ENCODE data around the gene MEN1. TPM values are rescaled to one million over a fixed set of nuclear protein-coding genes. Genes with fewer than 3 reads are reported as not detected.

Gene MEN1
- total RNA-seq, 2 donors from 2014 or later: 25.8 to 27.0 TPM

DNA sequence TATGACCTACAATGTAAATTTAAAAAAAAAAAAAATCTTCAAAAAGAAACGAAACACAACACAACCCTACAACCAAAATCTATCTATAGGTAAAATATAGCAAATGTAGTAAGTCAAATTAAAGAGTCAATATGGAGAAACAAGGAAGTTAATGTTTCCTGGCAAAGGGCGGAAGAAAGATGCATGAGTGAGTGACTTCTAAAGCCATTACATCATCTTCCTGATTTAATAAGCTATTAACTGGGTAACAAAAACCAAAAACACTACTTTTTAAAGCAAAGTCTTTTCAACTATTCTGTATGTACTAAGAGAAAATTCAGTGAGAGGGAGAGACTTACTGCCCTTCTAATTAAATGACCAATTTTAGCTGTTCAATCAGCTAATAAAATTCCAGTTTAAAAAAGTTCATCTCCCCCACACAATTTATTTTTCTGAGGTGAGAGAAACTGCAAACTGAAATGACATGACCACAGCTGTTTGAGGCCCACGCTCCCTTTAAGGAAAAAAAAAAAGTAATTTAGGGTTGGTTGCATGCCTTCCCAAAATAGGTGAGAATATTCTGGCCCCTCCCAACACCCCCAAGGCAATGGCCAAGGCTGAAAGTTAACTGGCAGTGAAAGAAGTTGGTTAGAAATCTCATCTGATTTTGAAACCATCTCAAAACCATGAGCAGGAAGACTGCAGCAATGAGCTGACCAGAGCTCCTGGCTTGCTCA lies 37.9 kb downstream of the MEN1 start:
- no peaks in the 10 kb centered on the region for H3K9me3 ChIP-seq (ENCODE audit: control insufficient read depth, low read length, poor library complexity, severe bottlenecking)
- ATAC-seq (no peak), DNase-seq (no peak)
- H3K27me3 Mint-ChIP-seq: no peaks in the 10 kb centered on the region
- H3K36me3 Mint-ChIP-seq (ENCODE audit: low read depth): peaks cover 20% of the 10 kb centered on the region
- H3K4me3 Mint-ChIP-seq: no peak overlapping the region
- H3K27ac Mint-ChIP-seq: peak overlapping the region; percentile 91
- H3K4me1 Mint-ChIP-seq: peaks cover 64% of the 10 kb centered on the region

DNA sequence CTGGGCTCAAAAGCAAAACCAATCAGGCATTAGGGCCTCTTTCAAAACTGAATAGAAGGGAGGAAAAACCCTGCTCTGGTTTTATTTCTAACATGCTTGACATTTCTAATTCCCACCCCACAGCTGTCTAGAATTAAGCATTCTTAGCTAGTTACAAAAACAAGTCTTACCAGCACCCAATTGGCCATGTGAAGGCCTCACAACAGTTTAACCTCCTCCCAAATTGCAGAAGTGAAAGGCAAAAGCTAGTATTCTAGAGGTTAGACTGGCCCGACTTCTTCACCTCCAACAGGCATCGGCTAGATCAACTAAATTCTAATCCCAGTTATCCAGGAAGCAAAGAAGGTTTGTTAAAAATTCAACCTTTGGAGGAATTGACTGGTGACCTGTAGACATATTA lies 38.5 kb downstream of the MEN1 start:
- peaks cover 15% of the 10 kb centered on the region for H3K36me3 Mint-ChIP-seq (ENCODE audit: low read depth)
- peak overlapping the region; percentile 91 for H3K27ac Mint-ChIP-seq
- no peaks in the 10 kb centered on the region for H3K27me3 Mint-ChIP-seq
- DNase-seq (no peak), ATAC-seq (no peak)
- peaks cover 59% of the 10 kb centered on the region for H3K4me1 Mint-ChIP-seq
- H3K9me3 ChIP-seq (ENCODE audit: control insufficient read depth, low read length, poor library complexity, severe bottlenecking): no peaks in the 10 kb centered on the region
- H3K4me3 Mint-ChIP-seq: peak overlapping the region; percentile 34

DNA sequence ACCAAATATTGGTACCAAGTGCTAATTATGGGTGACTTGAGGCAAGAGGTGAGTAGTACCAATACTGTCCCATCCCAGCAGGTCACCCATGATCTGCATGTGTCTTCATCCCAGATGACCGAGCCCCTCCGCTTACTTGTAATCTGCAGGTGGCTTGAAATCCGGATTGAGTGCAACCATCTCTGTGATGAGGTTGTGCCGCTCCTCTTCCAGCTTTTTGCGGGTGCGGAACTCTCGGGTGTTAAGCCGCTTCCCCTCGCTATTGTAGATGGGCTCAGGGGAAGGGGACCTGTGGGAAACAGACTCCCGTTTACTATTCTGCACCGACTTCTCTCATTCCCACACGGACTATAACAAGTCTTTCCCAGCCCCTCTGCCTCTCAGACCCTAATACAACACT lies 40.2 kb downstream of the MEN1 start:
- no peaks in the 10 kb centered on the region for H3K27me3 Mint-ChIP-seq
- peak overlapping the region; percentile 91 for H3K27ac Mint-ChIP-seq
- H3K4me1 Mint-ChIP-seq: peaks cover 53% of the 10 kb centered on the region
- peaks cover 18% of the 10 kb centered on the region for H3K36me3 Mint-ChIP-seq (ENCODE audit: low read depth)
- no peak for ATAC-seq
- no peaks in the 10 kb centered on the region for H3K9me3 ChIP-seq (ENCODE audit: control insufficient read depth, low read length, poor library complexity, severe bottlenecking)
- H3K4me3 Mint-ChIP-seq: peak overlapping the region; percentile 36
- DNase-seq: no peak

DNA sequence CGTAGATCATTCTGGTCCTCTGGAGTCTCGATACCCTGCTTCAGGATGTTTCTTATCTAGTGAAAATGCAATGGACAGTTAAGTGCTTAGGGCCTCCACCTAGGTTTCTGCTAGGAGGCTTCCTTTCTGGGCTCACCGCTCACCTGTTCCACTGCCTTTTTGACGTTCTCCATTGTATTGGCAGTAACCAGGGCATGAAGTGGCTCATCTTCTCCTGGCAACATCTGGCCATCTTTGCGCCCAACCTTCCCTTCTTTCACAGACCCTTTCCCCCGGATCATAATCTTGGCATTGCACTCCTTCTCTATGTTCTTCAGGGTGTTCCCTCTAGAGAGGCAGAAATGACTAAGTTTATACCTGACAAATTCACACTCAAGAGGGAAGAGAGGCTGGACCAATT lies 41.1 kb downstream of the MEN1 start:
- H3K27me3 Mint-ChIP-seq: no peaks in the 10 kb centered on the region
- ATAC-seq: no peak
- no peaks in the 10 kb centered on the region for H3K9me3 ChIP-seq (ENCODE audit: control insufficient read depth, low read length, poor library complexity, severe bottlenecking)
- H3K4me1 Mint-ChIP-seq: peaks cover 55% of the 10 kb centered on the region
- H3K36me3 Mint-ChIP-seq (ENCODE audit: low read depth): peaks cover 25% of the 10 kb centered on the region
- DNase-seq: no peak
- H3K4me3 Mint-ChIP-seq: peak overlapping the region; percentile 89
- peak overlapping the region; percentile 91 for H3K27ac Mint-ChIP-seq

DNA sequence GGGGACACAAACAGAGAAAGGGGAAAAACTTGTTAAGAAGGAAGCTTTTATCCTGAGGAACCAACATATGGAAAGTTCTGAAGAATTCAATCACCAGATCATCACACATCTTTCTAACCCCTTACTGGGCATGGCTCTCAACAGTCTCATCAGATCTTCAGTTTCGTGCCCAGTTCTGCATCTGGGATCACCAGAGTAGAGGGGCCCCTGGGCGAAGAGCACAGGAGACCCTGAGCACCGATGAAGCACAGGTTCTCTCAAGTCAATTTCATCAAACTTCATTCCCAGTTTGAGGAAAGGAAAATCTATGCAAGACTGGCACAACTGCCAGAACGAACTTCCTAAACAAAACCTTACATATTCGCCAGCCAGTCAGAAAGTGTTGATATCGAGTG lies 42.1 kb downstream of the MEN1 start:
- ATAC-seq: no peak
- DNase-seq: no peak
- H3K4me1 Mint-ChIP-seq: peaks cover 60% of the 10 kb centered on the region
- no peaks in the 10 kb centered on the region for H3K9me3 ChIP-seq (ENCODE audit: control insufficient read depth, low read length, poor library complexity, severe bottlenecking)
- no peaks in the 10 kb centered on the region for H3K27me3 Mint-ChIP-seq
- H3K36me3 Mint-ChIP-seq (ENCODE audit: low read depth): peaks cover 24% of the 10 kb centered on the region
- H3K27ac Mint-ChIP-seq: peak overlapping the region; percentile 91
- peak overlapping the region; percentile 95 for H3K4me3 Mint-ChIP-seq

DNA sequence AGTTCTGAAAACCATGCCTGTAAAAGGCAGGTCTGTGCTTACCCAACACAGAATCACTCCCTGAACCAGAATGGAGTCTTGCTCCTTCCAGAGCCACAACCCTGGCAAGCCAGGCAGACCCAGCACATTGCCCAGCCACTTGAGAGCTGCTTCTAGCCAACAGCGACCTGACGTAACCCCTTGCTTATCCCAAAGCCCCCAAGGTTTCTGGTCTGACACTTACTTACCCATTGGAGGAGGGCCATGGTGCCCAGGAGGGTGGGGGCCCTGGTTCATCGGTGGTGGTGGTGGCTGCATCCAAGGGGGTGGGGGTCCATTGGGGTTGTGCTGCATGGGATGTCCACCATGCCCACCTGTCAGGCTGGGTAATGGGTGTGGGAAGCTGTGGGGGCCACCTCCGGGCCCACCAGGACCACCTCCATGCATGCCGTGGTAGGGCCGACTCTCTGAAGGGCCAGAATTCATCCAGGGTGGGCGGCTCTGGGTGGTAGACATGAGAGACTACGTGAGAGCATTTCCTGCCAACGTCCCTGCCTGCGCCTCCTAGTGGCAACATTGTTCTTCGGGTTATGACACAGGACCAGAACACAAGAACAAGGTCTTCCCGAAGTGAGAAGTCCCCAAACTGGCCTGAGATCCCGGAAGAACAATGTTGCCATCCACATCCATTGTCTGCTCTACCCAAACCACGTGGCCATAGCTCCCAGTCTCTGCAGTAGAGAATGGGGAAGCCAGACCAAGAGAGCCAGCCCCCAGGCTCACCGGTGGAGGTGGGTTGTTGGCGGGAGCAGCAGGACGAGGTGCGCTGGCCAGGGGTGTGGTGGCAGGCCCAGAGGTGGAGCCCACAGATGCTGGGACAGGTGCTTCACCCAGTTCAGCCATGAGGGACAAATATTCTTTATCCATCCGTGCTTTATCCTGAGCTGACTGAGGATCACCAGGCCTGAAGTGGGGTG lies 42.7 kb downstream of the MEN1 start:
- H3K36me3 Mint-ChIP-seq (ENCODE audit: low read depth): peaks cover 26% of the 10 kb centered on the region

DNA sequence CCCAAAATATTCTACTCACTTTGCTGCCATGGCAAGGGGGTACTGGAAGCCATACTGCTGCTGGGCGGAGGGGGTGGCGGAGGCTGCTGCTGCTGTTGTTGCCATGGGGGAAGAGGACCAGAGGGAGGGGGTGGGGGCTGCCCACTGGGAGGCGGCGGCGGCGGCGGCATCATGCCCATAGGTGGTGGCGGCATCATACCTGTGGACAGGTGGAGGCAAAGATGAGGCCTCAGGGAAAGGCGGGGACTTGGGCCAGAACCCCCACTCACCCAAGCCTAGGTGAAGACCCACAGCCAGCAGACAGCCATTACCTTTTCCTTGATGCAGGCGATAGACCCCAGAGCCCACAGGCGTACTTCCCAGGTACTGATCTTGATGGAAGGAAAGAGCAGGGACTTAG lies 43.5 kb downstream of the MEN1 start:
- Mint-ChIP-seq H3K27ac (peak overlapping the region; percentile 91), H3K36me3 (ENCODE audit: low read depth) (peaks cover 28% of the 10 kb centered on the region), H3K4me1 (peaks cover 67% of the 10 kb centered on the region), H3K4me3 (peak overlapping the region; percentile 95), H3K27me3 (no peaks in the 10 kb centered on the region)
- H3K9me3 ChIP-seq (ENCODE audit: control insufficient read depth, low read length, poor library complexity, severe bottlenecking): no peaks in the 10 kb centered on the region
- ATAC-seq (no peak), DNase-seq (no peak)

More for the DNA sequence above, 42.7 kb downstream of the MEN1 start:
- Mint-ChIP-seq H3K27ac (peak overlapping the region; percentile 91), H3K4me1 (peaks cover 64% of the 10 kb centered on the region), H3K27me3 (no peaks in the 10 kb centered on the region), H3K4me3 (peak overlapping the region; percentile 95)
- peak; percentile 34 for ATAC-seq
- no peaks in the 10 kb centered on the region for H3K9me3 ChIP-seq (ENCODE audit: control insufficient read depth, low read length, poor library complexity, severe bottlenecking)
- peak; percentile 57 to 79 (median 66) for DNase-seq

DNA sequence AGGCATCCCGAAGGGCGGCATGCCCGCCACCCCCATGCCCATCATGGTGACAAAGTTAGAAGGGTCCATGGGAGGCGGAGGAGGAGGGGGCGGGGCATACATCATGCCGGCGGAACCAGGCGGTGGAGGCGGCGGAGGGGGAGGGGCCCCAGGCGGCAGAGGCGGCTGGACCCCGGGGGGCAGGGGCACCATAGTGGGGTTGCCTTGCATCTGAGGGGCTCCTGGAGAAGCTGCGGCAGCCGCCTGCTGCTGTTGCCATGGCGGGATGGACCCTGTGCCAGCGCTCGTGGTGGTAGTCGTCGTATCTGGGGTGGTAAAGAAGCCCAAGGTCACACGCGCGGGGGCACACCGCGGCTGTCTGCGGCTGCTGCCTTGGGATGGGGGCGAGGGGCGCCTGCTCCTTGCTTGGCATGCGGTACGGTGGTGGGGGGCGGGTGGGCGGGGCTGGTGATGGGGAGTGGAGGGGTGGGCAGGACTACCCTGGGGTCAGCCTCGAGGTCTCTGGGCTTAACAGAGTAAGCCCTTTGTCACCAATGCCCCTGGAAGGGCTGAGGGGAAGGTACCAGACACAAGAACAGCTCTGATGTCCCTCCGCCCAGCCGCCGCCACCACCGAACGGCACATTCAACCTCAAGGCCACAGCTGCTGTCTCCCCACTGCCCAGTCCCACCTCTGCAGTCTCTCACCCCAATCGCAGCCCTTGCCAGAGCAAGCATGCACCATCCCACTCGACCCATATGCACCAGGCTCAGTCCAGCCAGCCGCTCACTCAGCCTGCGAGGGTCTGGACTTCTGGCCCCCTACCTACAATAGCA lies 44.3 kb downstream of the MEN1 start:
- Mint-ChIP-seq H3K4me1 (peaks cover 68% of the 10 kb centered on the region), H3K4me3 (peak overlapping the region; percentile 95), H3K27ac (peak overlapping the region; percentile 95), H3K36me3 (ENCODE audit: low read depth) (peaks cover 28% of the 10 kb centered on the region), H3K27me3 (no peaks in the 10 kb centered on the region)
- DNase-seq: peak in 1 of 3 donors; percentile 4
- no peak for ATAC-seq
- no peaks in the 10 kb centered on the region for H3K9me3 ChIP-seq (ENCODE audit: control insufficient read depth, low read length, poor library complexity, severe bottlenecking)

DNA sequence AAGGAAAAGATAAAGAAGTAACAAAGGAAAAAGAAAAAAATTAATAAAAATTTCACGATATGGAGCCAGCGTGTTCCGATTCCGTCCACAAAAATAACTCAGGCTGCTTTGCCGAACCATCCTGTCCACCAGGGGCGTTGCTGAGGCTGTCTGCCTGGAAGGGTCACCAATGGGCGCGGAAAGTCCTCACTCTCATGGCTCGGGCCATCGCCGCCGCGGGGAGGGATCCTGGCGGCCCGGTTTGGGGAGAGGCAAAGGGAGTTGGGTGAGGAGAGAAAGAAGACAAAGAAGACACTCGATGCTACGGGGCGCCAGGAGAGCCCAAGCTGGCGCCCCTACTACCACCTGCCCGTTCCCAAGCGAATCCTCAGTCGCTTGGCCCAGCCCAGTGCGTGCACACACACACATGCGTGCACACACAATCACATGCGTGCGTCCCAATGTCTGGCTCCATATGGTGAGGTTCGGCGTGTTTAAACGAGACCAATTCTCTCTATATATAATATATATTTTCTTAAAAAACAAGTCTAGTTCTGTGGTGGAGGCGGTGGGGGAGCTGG lies 45.0 kb downstream of the MEN1 start:
- no peaks in the 10 kb centered on the region for H3K9me3 ChIP-seq (ENCODE audit: control insufficient read depth, low read length, poor library complexity, severe bottlenecking)
- peaks cover 27% of the 10 kb centered on the region for H3K36me3 Mint-ChIP-seq (ENCODE audit: low read depth)
- H3K4me3 Mint-ChIP-seq: peak overlapping the region; percentile 95
- peak overlapping the region; percentile 95 for H3K27ac Mint-ChIP-seq
- H3K27me3 Mint-ChIP-seq: no peaks in the 10 kb centered on the region
- ATAC-seq (no peak), DNase-seq (peak in 1 of 3 donors; percentile 6)
- H3K4me1 Mint-ChIP-seq: peaks cover 71% of the 10 kb centered on the region

DNA sequence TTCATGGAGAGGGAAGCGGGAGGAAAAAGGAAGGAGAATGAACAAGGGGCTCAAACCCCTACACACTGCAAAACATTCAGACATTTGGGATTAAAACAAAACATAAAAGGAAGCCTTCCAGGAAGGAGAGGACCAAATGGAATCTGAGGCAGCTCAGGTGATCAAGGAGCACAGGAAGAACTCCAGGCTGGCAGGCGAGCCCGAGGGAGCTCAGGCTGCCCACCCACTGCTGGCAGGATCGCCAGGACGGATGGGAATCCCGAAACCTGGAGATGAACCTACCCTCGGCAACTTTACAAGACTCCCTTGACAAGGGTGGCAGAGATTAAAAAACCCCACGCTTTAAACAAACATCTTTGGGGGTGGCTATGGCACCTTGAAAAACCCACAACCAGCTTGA lies 45.6 kb downstream of the MEN1 start:
- H3K4me3 Mint-ChIP-seq: peak overlapping the region; percentile 95
- peaks cover 25% of the 10 kb centered on the region for H3K36me3 Mint-ChIP-seq (ENCODE audit: low read depth)
- peaks cover 72% of the 10 kb centered on the region for H3K4me1 Mint-ChIP-seq
- H3K9me3 ChIP-seq (ENCODE audit: control insufficient read depth, low read length, poor library complexity, severe bottlenecking): no peaks in the 10 kb centered on the region
- peak overlapping the region; percentile 95 for H3K27ac Mint-ChIP-seq
- no peak for DNase-seq
- no peaks in the 10 kb centered on the region for H3K27me3 Mint-ChIP-seq
- ATAC-seq: no peak

DNA sequence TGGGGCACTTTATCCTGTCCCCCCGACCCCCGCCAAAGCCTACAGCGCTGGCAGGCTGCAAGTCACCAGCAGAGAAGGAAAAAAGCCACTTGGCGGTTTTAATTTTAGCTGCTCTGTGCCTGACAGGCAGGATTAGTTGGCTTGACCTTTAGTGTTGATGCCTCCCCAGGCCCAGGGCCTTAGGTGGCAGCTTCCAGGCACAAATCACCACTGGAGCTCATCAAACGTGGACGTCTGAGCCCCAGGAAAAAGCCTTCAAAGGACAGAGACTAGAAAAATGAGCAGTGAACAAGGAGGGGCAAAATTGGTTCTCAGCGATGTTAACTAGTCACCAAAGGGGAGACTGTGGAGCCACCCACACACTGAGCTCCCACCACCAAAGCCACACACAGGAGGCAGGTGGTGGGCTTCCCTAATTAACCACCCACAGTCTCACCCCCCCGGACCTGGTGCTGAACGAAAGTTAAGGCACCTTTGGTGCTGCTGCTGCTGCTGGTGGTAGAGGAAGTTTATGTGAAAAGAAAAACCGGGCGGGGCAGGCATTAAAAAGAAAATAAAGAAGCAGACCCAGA lies 46.2 kb downstream of the MEN1 start:
- peak overlapping the region; percentile 95 for H3K4me3 Mint-ChIP-seq
- H3K36me3 Mint-ChIP-seq (ENCODE audit: low read depth): peaks cover 21% of the 10 kb centered on the region
- H3K4me1 Mint-ChIP-seq: peaks cover 71% of the 10 kb centered on the region
- DNase-seq (peak in 1 of 3 donors; percentile 46), ATAC-seq (peak; percentile 35)
- no peaks in the 10 kb centered on the region for H3K9me3 ChIP-seq (ENCODE audit: control insufficient read depth, low read length, poor library complexity, severe bottlenecking)
- no peaks in the 10 kb centered on the region for H3K27me3 Mint-ChIP-seq
- H3K27ac Mint-ChIP-seq: peak overlapping the region; percentile 95

DNA sequence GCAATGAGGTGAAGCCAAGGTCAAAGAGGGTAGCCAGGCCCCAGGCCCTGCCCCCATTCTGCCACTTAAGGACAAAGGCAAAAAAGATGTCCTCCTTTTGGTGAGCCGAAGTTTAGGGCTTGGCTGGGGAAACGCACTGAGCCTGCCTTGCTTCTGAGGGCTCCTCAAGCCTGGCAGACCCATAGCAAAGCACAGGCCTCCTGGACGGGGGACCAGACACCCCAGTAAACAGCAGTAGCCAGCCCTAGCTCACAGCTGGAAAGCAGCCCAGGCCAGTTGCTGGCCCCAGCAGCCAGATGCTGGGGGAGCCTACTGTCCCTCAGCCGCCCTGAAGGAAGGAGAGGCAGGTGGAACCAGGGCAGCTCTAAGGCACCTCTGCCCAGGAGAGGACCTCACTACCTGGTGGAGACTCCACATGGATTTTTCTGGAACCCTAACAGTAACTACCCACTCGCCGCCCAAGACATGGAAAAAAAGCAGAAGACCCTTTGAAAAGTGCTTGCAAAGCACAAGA lies 46.8 kb downstream of the MEN1 start:
- peaks cover 21% of the 10 kb centered on the region for H3K36me3 Mint-ChIP-seq (ENCODE audit: low read depth)
- peak overlapping the region; percentile 95 for H3K4me3 Mint-ChIP-seq
- DNase-seq (no peak), ATAC-seq (peak; percentile 7)
- H3K9me3 ChIP-seq (ENCODE audit: control insufficient read depth, low read length, poor library complexity, severe bottlenecking): no peaks in the 10 kb centered on the region
- peaks cover 70% of the 10 kb centered on the region for H3K4me1 Mint-ChIP-seq
- H3K27ac Mint-ChIP-seq: peak overlapping the region; percentile 95
- no peaks in the 10 kb centered on the region for H3K27me3 Mint-ChIP-seq

Measured in T-helper 17 cell (primary cell).